ENCODE measurements around the gene PTPRE.

The PTPRE gene

DNA sequence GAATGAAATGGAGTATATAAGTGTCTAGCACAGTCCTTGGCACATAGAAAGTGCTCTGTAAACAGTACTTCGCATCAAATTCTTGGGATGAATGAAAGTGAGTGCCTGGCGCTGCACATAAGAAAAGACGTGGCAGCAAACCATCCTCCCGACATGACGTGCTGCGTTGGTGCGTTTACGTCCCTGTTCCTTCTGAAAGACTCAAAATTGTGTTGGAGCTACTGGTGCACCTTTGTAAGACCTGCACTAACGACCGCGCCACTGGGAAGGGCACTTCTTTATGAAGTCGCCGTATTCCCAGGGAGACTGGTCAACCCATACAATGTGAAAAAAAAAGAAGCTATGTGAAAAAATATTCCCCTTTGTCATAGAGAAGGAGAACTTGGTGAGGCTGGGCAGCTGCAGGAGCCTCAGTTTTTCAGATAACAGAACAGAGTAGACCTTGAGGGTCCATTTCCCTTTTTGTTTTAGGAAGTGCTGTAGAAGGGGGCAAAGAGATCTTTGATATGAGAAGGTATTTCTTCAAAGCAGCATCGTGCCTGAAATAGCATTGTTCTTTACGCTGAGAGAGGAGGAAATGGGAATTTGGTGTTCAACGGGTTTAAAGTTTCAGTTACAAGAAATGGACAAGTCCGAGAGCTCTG, 91.7 kb downstream of the PTPRE start:
- no peaks in the 10 kb centered on the region for H3K4me1 ChIP-seq (ENCODE audit: control insufficient read depth, insufficient read depth, low read length)
- peaks cover 5% of the 10 kb centered on the region for H3K27me3 ChIP-seq (ENCODE audit: control insufficient read depth, insufficient read depth, low read length, poor library complexity, severe bottlenecking)
- no peak overlapping the region for H3K4me3 ChIP-seq (ENCODE audit: insufficient read depth, low read depth, low read length)
- no peaks in the 10 kb centered on the region for H3K36me3 ChIP-seq (ENCODE audit: control insufficient read depth, insufficient read depth, low read length)
- WGBS, 2 experiments: 93 to 95% methylated on average over 17 of the region's 17 CpGs
- no peaks in the 10 kb centered on the region for H3K9me3 ChIP-seq (ENCODE audit: control insufficient read depth, low read length)
- no peak overlapping the region for H3K27ac ChIP-seq (ENCODE audit: insufficient read depth, low read depth, low read length, poor library complexity, severe bottlenecking)

DNA sequence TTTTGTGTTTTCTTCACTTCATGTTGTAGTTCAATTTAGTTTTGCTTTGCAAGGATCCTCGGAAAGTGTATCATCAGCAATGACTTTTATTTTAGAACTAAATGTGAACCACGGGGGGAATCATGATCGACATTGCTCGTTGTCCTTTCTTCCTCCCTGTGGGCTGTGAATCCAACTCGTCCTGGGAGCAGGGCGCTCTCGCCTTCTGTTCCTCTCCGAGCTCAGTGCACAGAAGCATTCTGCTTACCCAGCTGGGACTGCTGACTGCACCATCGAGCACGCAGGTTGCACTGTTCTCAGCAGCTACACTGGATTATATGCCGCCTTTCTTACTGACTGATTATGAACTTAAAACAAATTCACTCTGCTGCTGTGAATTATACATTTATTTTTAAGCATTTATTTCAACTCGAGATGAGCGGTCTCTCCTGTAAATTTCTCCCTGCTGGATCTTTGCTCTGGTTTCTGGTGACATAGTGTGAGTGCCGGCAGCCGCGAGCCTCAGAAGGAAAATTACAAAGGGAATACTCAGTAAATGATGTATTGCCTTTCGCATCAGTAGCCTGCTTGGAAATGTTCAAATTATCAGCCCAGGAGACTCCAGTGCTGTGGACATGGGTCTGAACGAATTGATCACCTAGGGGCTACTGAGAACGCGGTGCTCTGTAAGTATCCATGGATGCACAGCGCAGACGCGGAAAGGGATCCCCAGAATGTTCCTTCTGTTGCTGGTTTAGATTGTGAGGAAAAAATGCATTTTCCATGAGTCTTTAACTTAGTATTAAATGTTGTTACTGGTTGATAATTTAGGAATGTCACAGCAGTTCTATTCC, 92.6 kb downstream of the PTPRE start:
- H3K27me3 ChIP-seq (ENCODE audit: control insufficient read depth, insufficient read depth, low read length, poor library complexity, severe bottlenecking): peaks cover 5% of the 10 kb centered on the region
- no peak overlapping the region for H3K4me3 ChIP-seq (ENCODE audit: insufficient read depth, low read depth, low read length)
- no peak overlapping the region for H3K27ac ChIP-seq (ENCODE audit: insufficient read depth, low read depth, low read length, poor library complexity, severe bottlenecking)
- 87 to 88% methylated on average over 23 of the region's 23 CpGs for WGBS, 2 experiments
- no peaks in the 10 kb centered on the region for H3K9me3 ChIP-seq (ENCODE audit: control insufficient read depth, low read length)
- H3K36me3 ChIP-seq (ENCODE audit: control insufficient read depth, insufficient read depth, low read length): no peaks in the 10 kb centered on the region
- no peaks in the 10 kb centered on the region for H3K4me1 ChIP-seq (ENCODE audit: control insufficient read depth, insufficient read depth, low read length)

DNA sequence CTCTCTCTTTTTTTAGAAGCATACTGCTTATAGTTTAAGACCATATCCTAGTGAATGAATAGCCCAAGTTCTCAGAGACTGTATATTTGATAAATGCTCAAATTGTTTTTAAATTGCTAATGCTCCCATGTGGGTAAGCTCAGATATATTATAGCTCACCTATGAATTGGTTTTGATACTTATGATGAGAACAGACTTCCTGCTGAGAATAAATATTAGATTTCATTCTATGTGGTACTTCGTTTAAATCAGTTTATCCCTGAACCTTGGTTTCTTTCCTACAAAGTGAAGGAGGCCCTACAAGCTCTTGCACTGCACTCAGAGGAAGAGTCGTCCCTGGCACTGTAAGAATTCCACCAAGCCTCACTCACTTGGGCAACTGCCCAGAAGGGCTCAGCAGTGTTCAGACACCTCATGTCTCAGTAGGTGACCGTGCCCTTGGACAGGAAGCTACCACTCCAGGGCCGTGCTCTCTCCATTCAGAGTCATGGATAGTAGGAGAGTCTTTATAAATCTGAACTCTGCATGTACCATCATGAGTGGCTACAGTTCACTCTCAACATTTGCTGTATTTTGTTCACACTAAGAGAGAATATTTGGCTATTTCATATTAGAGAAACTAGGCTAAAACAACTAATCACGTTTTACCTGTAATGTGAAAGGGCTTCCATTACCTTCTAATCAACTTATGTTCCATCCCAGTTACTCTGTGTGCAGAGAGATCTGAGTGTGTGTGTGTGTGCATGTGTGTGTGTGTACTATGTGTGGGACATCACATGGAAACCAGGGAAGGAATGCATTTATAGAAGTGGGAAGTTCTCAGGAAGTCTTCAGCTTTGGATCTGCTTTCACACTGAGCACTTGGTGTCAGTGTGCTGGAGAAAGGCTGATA, 93.8 kb downstream of the PTPRE start:
- Histone ChIP-seq H3K27ac (ENCODE audit: insufficient read depth, low read depth, low read length, poor library complexity, severe bottlenecking) (no peak overlapping the region), H3K4me3 (ENCODE audit: insufficient read depth, low read depth, low read length) (no peak overlapping the region), H3K9me3 (ENCODE audit: control insufficient read depth, low read length) (no peaks in the 10 kb centered on the region), H3K4me1 (ENCODE audit: control insufficient read depth, insufficient read depth, low read length) (no peaks in the 10 kb centered on the region), H3K27me3 (ENCODE audit: control insufficient read depth, insufficient read depth, low read length, poor library complexity, severe bottlenecking) (peaks cover 5% of the 10 kb centered on the region), H3K36me3 (ENCODE audit: control insufficient read depth, insufficient read depth, low read length) (no peaks in the 10 kb centered on the region)
- WGBS, 2 experiments: 91 to 96% methylated on average over 4 of the region's 5 CpGs

DNA sequence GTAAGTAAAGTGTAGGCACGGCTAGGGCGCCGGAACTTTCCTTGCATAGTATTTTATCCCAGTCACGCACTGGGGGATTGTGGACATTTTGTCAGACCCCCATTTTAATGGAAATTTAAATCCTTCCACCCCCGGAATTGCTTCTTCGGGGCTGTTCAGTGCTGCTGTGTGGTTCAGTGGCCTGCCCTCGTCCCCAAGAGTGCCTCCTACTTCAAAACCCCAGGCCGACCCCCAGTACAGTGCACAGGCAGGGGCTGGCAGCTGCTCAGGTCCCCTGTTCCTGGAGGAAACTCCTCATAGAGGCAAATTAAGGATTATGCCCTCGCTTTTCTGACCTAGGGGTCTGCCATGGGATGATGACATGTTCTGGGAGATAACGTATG, 94.5 kb downstream of the PTPRE start:
- Histone ChIP-seq H3K36me3 (ENCODE audit: control insufficient read depth, insufficient read depth, low read length) (no peaks in the 10 kb centered on the region), H3K27ac (ENCODE audit: insufficient read depth, low read depth, low read length, poor library complexity, severe bottlenecking) (no peak overlapping the region), H3K9me3 (ENCODE audit: control insufficient read depth, low read length) (no peaks in the 10 kb centered on the region), H3K27me3 (ENCODE audit: control insufficient read depth, insufficient read depth, low read length, poor library complexity, severe bottlenecking) (peaks cover 5% of the 10 kb centered on the region), H3K4me3 (ENCODE audit: insufficient read depth, low read depth, low read length) (no peak overlapping the region), H3K4me1 (ENCODE audit: control insufficient read depth, insufficient read depth, low read length) (no peaks in the 10 kb centered on the region)
- 92 to 95% methylated on average over 10 of the region's 10 CpGs for WGBS, 2 experiments

DNA sequence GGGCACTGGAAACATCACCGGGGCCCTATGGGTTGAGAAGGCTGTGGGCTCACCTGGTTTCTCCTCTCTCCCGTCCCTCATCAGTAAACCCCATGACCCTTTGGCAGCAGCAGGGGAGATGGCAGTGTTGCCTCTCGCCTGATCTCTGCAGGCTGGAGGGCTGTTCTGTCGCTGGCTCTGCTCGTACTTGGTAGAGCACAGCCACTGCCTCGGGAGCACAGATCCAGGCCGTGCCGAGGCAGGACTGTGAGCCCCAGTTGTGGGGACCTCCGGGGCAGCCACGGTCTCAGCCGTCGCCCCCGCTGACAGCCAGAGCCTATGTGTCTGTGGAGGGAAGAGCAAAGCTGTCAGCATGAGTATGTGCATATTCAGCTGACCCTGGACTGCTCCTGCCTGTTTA, 94.9 kb downstream of the PTPRE start:
- H3K4me1 ChIP-seq (ENCODE audit: control insufficient read depth, insufficient read depth, low read length): no peaks in the 10 kb centered on the region
- H3K27ac ChIP-seq (ENCODE audit: insufficient read depth, low read depth, low read length, poor library complexity, severe bottlenecking): no peak overlapping the region
- H3K36me3 ChIP-seq (ENCODE audit: control insufficient read depth, insufficient read depth, low read length): no peaks in the 10 kb centered on the region
- peaks cover 5% of the 10 kb centered on the region for H3K27me3 ChIP-seq (ENCODE audit: control insufficient read depth, insufficient read depth, low read length, poor library complexity, severe bottlenecking)
- no peak overlapping the region for H3K4me3 ChIP-seq (ENCODE audit: insufficient read depth, low read depth, low read length)
- H3K9me3 ChIP-seq (ENCODE audit: control insufficient read depth, low read length): no peaks in the 10 kb centered on the region
- 85 to 86% methylated on average over 13 of the region's 13 CpGs for WGBS, 2 experiments

DNA sequence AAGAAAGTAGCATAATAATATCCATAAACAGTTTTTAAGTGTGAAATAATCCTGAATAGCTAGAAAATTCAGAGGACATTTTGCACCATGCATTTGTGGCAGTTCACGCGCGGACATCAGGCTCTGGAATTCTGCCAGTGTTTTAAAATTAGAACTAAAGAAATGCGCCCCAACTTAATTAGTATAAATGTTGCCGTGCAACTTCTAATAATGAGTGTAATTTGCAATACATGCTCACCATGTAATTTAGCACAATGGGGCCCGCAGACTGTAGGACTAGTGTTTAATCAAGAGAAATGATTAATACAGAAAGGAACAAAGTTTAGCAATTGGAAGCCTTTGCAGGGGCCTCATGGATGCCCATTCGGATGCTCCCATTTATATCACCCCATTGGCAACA, 96.6 kb downstream of the PTPRE start:
- Histone ChIP-seq H3K27me3 (ENCODE audit: control insufficient read depth, insufficient read depth, low read length, poor library complexity, severe bottlenecking) (peaks cover 5% of the 10 kb centered on the region), H3K4me1 (ENCODE audit: control insufficient read depth, insufficient read depth, low read length) (no peaks in the 10 kb centered on the region), H3K36me3 (ENCODE audit: control insufficient read depth, insufficient read depth, low read length) (no peaks in the 10 kb centered on the region), H3K9me3 (ENCODE audit: control insufficient read depth, low read length) (no peaks in the 10 kb centered on the region), H3K4me3 (ENCODE audit: insufficient read depth, low read depth, low read length) (no peak overlapping the region), H3K27ac (ENCODE audit: insufficient read depth, low read depth, low read length, poor library complexity, severe bottlenecking) (no peak overlapping the region)
- 93 to 94% methylated on average over 6 to 7 of the region's 7 CpGs for WGBS, 2 experiments

DNA sequence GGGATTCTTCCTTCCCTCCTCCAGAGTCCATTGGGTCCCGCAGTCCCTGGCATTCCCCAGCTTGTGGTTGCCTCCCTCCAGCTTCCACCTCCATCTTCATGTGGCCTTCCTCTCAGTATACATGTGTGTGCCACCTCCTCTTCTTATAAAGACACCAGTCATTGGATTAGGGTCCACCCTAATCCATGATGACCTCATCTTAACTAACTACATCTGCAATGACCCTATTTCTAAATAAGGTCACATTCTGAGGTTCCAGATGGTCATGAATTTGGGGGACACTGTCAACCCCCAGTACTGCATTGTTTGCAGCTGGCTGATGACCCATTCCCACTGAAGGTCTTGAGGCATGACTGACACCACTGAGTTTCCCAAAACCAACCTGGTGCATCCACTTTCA, 99.0 kb downstream of the PTPRE start:
- H3K27ac ChIP-seq (ENCODE audit: insufficient read depth, low read depth, low read length, poor library complexity, severe bottlenecking): no peak overlapping the region
- no peaks in the 10 kb centered on the region for H3K4me1 ChIP-seq (ENCODE audit: control insufficient read depth, insufficient read depth, low read length)
- no peaks in the 10 kb centered on the region for H3K36me3 ChIP-seq (ENCODE audit: control insufficient read depth, insufficient read depth, low read length)
- WGBS, 2 experiments: 90 to 94% methylated on average over 1 of the region's 1 CpG
- H3K27me3 ChIP-seq (ENCODE audit: control insufficient read depth, insufficient read depth, low read length, poor library complexity, severe bottlenecking): peaks cover 4% of the 10 kb centered on the region
- H3K4me3 ChIP-seq (ENCODE audit: insufficient read depth, low read depth, low read length): no peak overlapping the region
- no peaks in the 10 kb centered on the region for H3K9me3 ChIP-seq (ENCODE audit: control insufficient read depth, low read length)

DNA sequence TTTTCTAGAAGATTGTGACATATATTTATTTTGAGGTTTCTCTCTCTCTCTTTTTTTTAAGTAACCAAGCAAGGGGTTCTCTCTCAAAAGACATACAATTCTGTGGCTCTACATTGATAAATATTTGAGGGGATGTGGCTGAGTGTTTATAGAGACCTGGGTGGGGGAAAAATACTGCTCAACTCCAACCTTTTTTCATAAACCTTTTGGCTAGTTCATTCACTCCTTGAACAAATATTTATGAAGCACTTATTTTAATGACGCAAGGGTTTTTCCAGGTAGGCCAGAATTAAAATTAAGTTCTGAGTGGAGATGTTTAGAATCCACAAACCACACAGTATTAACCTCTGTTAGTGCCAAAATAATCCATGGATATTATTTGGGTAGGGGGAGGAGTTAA, 100.2 kb downstream of the PTPRE start:
- Histone ChIP-seq H3K27ac (ENCODE audit: insufficient read depth, low read depth, low read length, poor library complexity, severe bottlenecking) (no peak overlapping the region), H3K4me3 (ENCODE audit: insufficient read depth, low read depth, low read length) (no peak overlapping the region), H3K9me3 (ENCODE audit: control insufficient read depth, low read length) (no peaks in the 10 kb centered on the region), H3K27me3 (ENCODE audit: control insufficient read depth, insufficient read depth, low read length, poor library complexity, severe bottlenecking) (peaks cover 16% of the 10 kb centered on the region), H3K36me3 (ENCODE audit: control insufficient read depth, insufficient read depth, low read length) (no peaks in the 10 kb centered on the region), H3K4me1 (ENCODE audit: control insufficient read depth, insufficient read depth, low read length) (no peaks in the 10 kb centered on the region)
- 80 to 100% methylated on average over 1 of the region's 1 CpG for WGBS, 2 experiments

DNA sequence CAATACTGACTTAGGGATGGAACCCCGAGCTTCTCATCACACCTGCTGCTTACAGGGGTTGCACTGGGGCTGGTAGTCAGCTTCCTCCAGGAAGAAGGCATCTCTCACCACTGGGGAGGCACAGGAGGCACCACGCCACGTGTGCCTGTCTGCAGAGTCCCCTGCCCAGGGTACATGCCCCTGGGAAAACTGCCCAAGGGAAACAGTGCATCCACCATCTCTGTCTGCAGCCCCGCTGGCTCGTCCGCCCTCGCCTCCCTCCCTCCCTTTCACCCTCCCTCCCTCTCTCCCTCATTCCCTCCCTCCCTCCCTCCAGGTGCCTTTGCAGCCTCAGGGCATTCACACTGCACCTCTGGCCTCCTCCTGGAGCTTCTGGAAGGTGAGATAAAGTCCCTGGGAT, 101.1 kb downstream of the PTPRE start:
- Histone ChIP-seq H3K4me3 (ENCODE audit: insufficient read depth, low read depth, low read length) (no peak overlapping the region), H3K4me1 (ENCODE audit: control insufficient read depth, insufficient read depth, low read length) (no peaks in the 10 kb centered on the region), H3K27ac (ENCODE audit: insufficient read depth, low read depth, low read length, poor library complexity, severe bottlenecking) (no peak overlapping the region), H3K27me3 (ENCODE audit: control insufficient read depth, insufficient read depth, low read length, poor library complexity, severe bottlenecking) (peaks cover 17% of the 10 kb centered on the region), H3K36me3 (ENCODE audit: control insufficient read depth, insufficient read depth, low read length) (no peaks in the 10 kb centered on the region), H3K9me3 (ENCODE audit: control insufficient read depth, low read length) (no peaks in the 10 kb centered on the region)
- WGBS, 2 experiments: 52 to 66% methylated on average over 7 of the region's 7 CpGs

All from ectodermal cell (in vitro differentiated cells).